ENCODE results near the gene FAM120AOS.

- TF ChIP-seq CTCF (IDR thresholded peaks at IDR 0.05): no peak
- no peak for TF ChIP-seq POLR2A (IDR thresholded peaks at IDR 0.05)
Observed at GRCh38 chr9:93491593-93492232, 38.3 kb upstream of the FAM120AOS start.
